RWPE2 (cell line): ENCODE measurements around the gene PSMB5.

Experiments used
- ATAC-seq: fragments of 200-7000 bp; cut with Tn5 transposase; 3 replicates; pipeline ENCODE4 v1.9.1; 2021; ENCODE audit warnings: low read depth
- DNase-seq: peaks from one replicate; pipeline ENCODE4 v3.0.0-alpha.2; 2020; ENCODE audit warnings: low spot score
- H3K27ac ChIP-seq: fragments of 450-650 bp; 2 replicates; pipeline ENCODE4 v1.5.1; 2017; ENCODE audit warnings: mild to moderate bottlenecking; ENCODE audit not compliant: poor library complexity, severe bottlenecking
- H3K27me3 ChIP-seq: fragments of 250-450 bp; sonication (Bioruptor Pico); 2 replicates; pipeline ENCODE4 v1.5.1; 2021; ENCODE audit warnings: mild to moderate bottlenecking, moderate library complexity; ENCODE audit not compliant: insufficient read depth, poor library complexity, severe bottlenecking
- H3K36me3 ChIP-seq: fragments of 250-450 bp; sonication (Bioruptor Pico); 2 replicates; pipeline ENCODE4 v1.5.1; 2020; ENCODE audit warnings: low read depth, mild to moderate bottlenecking, moderate library complexity
- H3K4me1 ChIP-seq: fragments of 250-450 bp; sonication (Bioruptor Pico); 2 replicates; pipeline ENCODE4 v1.5.1; 2021; ENCODE audit warnings: mild to moderate bottlenecking, moderate library complexity; ENCODE audit not compliant: insufficient read depth, poor library complexity, severe bottlenecking
- H3K4me3 ChIP-seq: fragments of 250-450 bp; sonication (Bioruptor Pico); 2 replicates; pipeline ENCODE4 v1.5.1; 2021; ENCODE audit warnings: mild to moderate bottlenecking, moderate library complexity; ENCODE audit not compliant: severe bottlenecking
- H3K9me3 ChIP-seq: fragments of 250-450 bp; sonication (Bioruptor Pico); 2 replicates; pipeline ENCODE4 v1.5.1; 2021; ENCODE audit warnings: mild to moderate bottlenecking, moderate library complexity; ENCODE audit not compliant: severe bottlenecking
- TF ChIP-seq, protein P1 (sequence below): fragments of 450-650 bp; IDR thresholded peaks from one replicate; pipeline ENCODE4 v1.5.1; 2017; ENCODE audit warnings: mild to moderate bottlenecking, moderate library complexity; ENCODE audit not compliant: poor library complexity, severe bottlenecking

The PSMB5 gene

DNA sequence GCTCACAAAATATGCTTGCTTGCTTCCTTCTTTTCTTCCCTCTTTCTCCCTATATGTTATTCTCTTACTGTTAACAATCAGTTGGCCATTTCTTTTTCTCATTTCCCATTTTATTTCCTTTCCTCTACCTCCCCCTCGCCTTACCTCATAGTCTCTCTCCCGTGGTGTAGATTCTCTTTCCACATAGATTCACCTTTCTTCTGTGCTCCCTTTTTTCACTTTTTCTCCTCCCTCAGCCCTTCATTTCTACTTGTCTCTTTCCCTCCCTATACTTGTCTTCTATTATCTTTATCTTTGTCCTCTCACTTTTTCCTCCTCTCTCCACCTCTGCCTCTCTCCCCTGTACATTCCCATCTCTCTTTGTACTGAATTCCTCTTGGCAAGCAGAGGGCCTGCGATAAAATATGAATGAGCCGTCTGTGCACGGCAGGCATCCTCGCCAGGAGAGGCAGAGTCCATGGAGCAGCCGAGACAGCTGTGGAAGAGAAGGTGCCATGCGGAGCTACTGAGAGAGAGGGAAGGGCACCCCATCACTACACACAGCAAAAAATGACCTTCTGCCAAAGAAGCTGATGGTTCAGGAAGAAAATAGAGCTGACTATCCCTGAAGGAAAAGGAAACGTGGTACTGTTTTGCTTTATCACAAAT lies 36.9 kb downstream of the PSMB5 start:
- H3K4me3 ChIP-seq, result no peak overlapping the region
- no peak for ATAC-seq
- no peak overlapping the region for H3K27ac ChIP-seq
- H3K4me1 ChIP-seq, result peaks cover 5% of the 10 kb centered on the region
- TF ChIP-seq, protein P1, sequence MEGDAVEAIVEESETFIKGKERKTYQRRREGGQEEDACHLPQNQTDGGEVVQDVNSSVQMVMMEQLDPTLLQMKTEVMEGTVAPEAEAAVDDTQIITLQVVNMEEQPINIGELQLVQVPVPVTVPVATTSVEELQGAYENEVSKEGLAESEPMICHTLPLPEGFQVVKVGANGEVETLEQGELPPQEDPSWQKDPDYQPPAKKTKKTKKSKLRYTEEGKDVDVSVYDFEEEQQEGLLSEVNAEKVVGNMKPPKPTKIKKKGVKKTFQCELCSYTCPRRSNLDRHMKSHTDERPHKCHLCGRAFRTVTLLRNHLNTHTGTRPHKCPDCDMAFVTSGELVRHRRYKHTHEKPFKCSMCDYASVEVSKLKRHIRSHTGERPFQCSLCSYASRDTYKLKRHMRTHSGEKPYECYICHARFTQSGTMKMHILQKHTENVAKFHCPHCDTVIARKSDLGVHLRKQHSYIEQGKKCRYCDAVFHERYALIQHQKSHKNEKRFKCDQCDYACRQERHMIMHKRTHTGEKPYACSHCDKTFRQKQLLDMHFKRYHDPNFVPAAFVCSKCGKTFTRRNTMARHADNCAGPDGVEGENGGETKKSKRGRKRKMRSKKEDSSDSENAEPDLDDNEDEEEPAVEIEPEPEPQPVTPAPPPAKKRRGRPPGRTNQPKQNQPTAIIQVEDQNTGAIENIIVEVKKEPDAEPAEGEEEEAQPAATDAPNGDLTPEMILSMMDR, result no peak
- H3K9me3 ChIP-seq, result no peaks in the 10 kb centered on the region
- H3K27me3 ChIP-seq, result no peaks in the 10 kb centered on the region
- DNase-seq, result no peak
- peaks cover 8% of the 10 kb centered on the region; the same call in 1 of the 2 replicates for H3K36me3 ChIP-seq

GRCh38 chr14:22996768-22997654 lies 37.7 kb downstream of the PSMB5 start:
- Histone ChIP-seq H3K4me1 (peaks cover 5% of the 10 kb centered on the region), H3K27ac (no peak overlapping the region), H3K9me3 (no peaks in the 10 kb centered on the region), H3K4me3 (no peak overlapping the region), H3K27me3 (no peaks in the 10 kb centered on the region), H3K36me3 (peaks cover 14% of the 10 kb centered on the region; the same call in 1 of the 2 replicates)
- DNase-seq (no peak), ATAC-seq (no peak)
- TF ChIP-seq, protein P1, result no peak

GRCh38 chr14:22995889-22996625 lies 38.6 kb downstream of the PSMB5 start:
- H3K27ac ChIP-seq, result no peak overlapping the region
- TF ChIP-seq, protein P1, result no peak

DNA sequence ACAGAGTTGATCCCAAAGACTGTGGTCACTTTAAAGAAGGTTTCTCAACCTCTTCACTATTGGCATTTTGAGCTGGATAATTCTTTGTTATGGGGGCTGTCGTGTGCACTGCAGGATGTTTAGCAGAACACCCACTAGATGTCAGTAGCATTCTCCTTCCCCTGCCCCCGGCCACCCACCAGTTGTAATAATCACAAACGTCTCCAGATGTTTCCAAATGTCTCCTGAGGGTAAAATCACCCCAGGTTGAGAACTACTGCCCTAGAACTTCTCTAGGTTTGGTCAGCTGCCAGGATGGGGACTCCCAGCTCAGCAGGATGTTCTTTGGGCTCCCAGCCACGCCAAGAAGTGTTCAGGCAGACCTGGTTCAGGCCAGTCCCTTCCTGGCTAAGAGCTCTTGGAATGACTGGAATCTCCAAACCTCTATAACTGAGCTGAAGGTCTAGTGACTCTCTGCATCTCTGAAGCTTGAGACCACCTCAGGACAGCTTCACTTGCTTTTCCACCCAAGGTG lies 39.9 kb downstream of the PSMB5 start:
- TF ChIP-seq, protein P1, result peak; percentile 92
- Histone ChIP-seq H3K36me3 (peaks cover 25% of the 10 kb centered on the region; the same call in 1 of the 2 replicates), H3K27me3 (no peaks in the 10 kb centered on the region), H3K4me1 (peaks cover 5% of the 10 kb centered on the region), H3K4me3 (no peak overlapping the region), H3K27ac (peak overlapping the region; percentile 29), H3K9me3 (no peaks in the 10 kb centered on the region)
- DNase-seq (no peak), ATAC-seq (peak; percentile 80)

More at GRCh38 chr14:22995889-22996625, 38.6 kb downstream of the PSMB5 start:
- ATAC-seq (no peak), DNase-seq (no peak)
- Histone ChIP-seq H3K4me1 (peaks cover 5% of the 10 kb centered on the region), H3K36me3 (peaks cover 22% of the 10 kb centered on the region; the same call in 1 of the 2 replicates), H3K27me3 (no peaks in the 10 kb centered on the region), H3K4me3 (no peak overlapping the region), H3K9me3 (no peaks in the 10 kb centered on the region)
